Stimulated activated CD8-positive, alpha-beta memory T cell treated with anti-CD3 and anti-CD28 coated beads, Interleukin-2, amount 100 ng/mL, for 48 hours (primary cell): ENCODE results near the gene CDKL2.
"Not testable (repeated sequence)": the region's sequence is repeated elsewhere in the genome, so short reads cannot be mapped to it uniquely, and the experiment has no call there.

ENCODE experiments used
- DNase-seq, 2 donors: peaks; one replicate each; pipeline ENCODE4 v3.0.0-alpha.2; 2020; ENCODE audit warnings: low read depth in 2 of 2

The CDKL2 gene

GRCh38 chr4:75630174-75630936 lies at the start of gene CDKL2:
Gene CDKL2, minus strand, starts transcription at chr4:75630528. Its CDS starts 4,540 bp downstream, at chr4:75625988.
- peak; percentile 78 to 85 for DNase-seq

GRCh38 chr4:75678965-75679364 lies 48.6 kb upstream of the CDKL2 start:
- DNase-seq = no peak

GRCh38 chr4:75678473-75678872 lies 48.1 kb upstream of the CDKL2 start:
- no peak for DNase-seq

- no peak for DNase-seq
Measured at GRCh38 chr4:75675004-75675531, 44.7 kb upstream of the CDKL2 start.

- no peak for DNase-seq
Measured at GRCh38 chr4:75673959-75674328, 43.6 kb upstream of the CDKL2 start.

GRCh38 chr4:75673027-75673958 lies 43.0 kb upstream of the CDKL2 start, which contains the start of gene G3BP2:
Gene G3BP2, minus strand, starts transcription at chr4:75673411. Its CDS starts 11,386 bp downstream, at chr4:75662025.
- DNase-seq = peak; percentile 94 to 97

- DNase-seq = peak; percentile 71 to 74
Measured at GRCh38 chr4:75672461-75673026, 42.2 kb upstream of the CDKL2 start.

- no peak for DNase-seq
Measured at GRCh38 chr4:75671802-75672421, 41.6 kb upstream of the CDKL2 start.

GRCh38 chr4:75668596-75668995 lies 38.3 kb upstream of the CDKL2 start:
- no peak for DNase-seq

- DNase-seq = not testable (repeated sequence)
Measured at GRCh38 chr4:75667636-75668035, 37.3 kb upstream of the CDKL2 start.

- no peak for DNase-seq
Measured at GRCh38 chr4:75666299-75666698, 36.0 kb upstream of the CDKL2 start.

GRCh38 chr4:75664604-75665003 lies 34.3 kb upstream of the CDKL2 start:
- not testable (repeated sequence) for DNase-seq

- no peak for DNase-seq
Measured at GRCh38 chr4:75662626-75663025, 32.3 kb upstream of the CDKL2 start.

GRCh38 chr4:75660491-75660890 lies 30.2 kb upstream of the CDKL2 start:
- no peak for DNase-seq

GRCh38 chr4:75659512-75660031 lies 29.2 kb upstream of the CDKL2 start:
- no peak for DNase-seq

GRCh38 chr4:75658876-75659275 lies 28.5 kb upstream of the CDKL2 start:
- DNase-seq = no peak

- no peak for DNase-seq
Measured at GRCh38 chr4:75655562-75655961, 25.2 kb upstream of the CDKL2 start.

GRCh38 chr4:75654905-75655304 lies 24.6 kb upstream of the CDKL2 start:
- DNase-seq = no peak

GRCh38 chr4:75653845-75654503 lies 23.6 kb upstream of the CDKL2 start:
- no peak for DNase-seq

GRCh38 chr4:75644095-75644494 lies 13.8 kb upstream of the CDKL2 start:
- DNase-seq = no peak

- DNase-seq = no peak
Measured at GRCh38 chr4:75643651-75644050, 13.3 kb upstream of the CDKL2 start.
